Stimulated activated CD8-positive, alpha-beta memory T cell treated with anti-CD3 and anti-CD28 coated beads, Interleukin-15, amount 100 ng/mL, for 24 hours (primary cell): ENCODE results near the gene TEX19.

Experiments used
- DNase-seq: peaks from one replicate; pipeline ENCODE4 v3.0.0-alpha.2; 2020; ENCODE audit warnings: low read depth

TEX19 gene

GRCh38 chr17:82358465-82359350 lies at the start of gene TEX19:
TSS of gene TEX19 (plus strand) at chr17:82359247. CDS start at chr17:82362151, 2,904 bp downstream.
- DNase-seq: no peak

DNA sequence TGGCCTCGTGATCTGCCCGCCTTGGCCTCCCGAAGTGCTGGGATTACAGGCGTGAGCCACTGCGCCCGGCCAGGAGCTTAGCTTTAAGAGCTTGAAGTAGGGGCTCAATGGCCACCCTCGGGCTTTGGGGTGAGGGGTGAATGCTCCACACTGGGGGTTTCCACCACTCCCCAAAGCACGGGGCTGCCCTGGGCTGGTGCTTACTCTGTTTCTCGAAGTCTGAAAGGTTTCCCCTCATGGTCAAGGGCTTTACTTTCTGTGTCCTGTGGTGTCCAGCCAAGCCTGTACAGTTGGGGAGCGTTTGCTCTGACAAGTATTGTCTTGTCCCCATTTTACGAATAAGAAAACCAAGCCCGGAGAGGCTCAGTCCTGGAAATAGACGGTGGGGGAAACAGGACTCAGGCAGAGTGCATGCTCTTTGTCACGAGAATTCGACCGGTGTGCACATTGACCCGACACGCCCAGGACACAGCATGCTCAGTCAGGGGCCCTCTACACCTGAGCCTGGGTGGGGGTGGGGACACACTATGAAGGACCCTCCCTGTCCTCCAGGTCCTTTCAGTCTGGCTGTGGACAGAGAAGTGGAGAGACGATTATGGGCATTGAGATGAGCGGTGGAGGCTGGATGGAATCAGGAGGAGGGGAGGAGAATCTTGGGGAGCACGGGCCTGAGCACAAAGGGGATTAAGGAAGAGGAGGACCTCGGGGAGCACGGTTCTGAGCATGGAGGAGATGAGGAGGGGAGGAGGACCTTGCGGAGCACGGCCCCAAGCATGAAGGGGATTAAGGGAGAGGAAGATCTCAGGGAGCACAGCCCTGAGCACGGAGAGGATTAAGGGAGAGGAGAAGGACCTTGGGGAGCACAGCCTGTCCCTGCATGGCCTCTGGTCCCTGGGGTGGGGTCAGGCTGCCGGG lies 49.1 kb upstream of the TEX19 start:
- DNase-seq: no peak

DNA sequence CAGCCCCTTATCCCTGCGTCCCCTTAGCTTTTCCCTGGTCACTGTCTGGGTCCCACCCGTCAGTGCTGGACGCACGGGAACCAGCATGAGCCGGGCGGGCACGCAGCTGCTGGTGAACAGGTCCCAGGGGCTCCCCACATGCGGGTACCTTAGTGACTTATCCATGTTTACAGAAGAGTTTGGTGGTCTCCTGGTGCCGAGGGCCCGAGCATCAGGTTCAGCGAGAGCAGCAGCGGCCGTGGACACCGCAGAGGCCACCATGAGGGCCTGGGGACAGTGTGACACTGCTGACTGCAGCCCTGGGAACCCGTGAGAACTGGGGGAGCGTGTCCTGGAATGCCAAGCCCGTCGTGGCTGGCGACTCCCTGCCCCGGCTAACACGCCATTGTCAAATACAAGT lies 48.2 kb upstream of the TEX19 start:
- no peak for DNase-seq

GRCh38 chr17:82311971-82312370 lies 47.1 kb upstream of the TEX19 start:
- DNase-seq: no peak

DNA sequence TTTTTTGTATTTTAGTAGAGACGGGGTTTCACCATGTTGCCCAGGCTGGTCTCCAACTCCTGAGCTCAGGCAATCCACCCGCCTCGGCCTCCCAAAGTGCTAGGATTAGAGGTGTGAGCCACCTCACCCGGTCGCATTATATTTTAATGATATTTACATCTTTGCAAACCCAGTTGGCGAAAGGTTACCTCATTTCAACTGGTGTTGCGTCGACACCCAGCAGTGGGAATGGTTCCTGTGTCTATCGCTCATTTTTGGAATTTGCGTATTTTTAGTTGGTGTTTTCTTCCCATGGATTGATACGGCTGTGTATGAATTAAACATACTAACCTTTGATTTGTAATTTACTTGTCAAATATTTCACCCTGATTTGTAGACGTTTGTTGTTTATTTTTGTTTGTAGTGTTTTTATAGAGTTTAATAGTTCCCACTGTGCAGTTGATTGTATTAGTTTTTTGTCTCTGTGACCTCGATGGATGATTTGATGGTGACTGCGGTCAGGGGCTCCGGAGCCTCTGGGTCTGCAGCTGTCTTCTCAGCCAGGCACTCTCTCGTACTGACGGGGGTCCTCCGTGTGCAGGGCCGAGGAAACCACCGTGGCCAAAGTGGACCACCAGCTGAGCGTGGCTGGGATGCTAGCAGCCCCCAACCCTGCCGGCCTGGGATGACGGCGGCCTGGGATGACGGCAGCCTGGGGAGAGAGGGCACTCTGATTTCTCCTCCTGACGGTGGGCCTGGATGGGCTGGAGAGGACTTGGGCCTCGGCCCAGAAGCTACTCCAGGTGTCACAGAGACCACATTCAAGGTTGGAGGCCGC lies 45.6 kb upstream of the TEX19 start:
- DNase-seq: no peak

DNA sequence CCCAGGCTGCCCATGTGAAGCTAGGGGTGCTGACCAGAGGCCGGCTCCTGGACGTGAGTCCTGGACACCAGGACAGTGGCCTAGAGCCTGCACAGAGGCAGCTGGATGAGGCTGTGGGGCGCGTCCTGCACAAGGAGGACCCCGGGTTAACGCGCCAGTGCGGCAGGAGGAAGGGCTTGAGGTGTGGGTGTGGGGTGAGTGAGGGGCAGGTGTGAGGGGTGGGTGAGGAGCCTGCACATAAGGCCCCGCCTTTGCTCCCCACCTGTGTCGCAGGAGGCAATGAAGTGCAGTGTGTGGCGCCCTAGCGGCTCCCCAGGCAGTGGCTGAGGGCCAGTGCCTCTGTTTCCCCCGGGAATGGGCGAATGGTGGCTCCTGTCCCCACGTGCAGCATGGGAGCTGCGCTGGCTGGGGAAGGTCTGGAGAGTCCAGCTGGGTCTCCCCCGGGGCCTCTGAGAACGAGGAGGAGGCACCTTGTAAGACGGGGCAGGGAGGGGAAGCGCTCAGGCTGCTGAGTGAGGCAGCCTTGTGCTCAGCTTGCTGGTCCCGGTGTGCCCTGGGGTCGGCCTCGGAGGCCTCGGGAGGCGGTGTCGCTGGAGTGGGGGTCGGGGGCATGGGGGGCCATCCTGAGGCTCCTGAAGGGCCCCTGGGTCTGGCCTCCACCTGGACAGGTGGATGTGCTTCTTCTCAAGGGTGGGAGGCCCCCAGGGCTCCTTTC lies 44.9 kb upstream of the TEX19 start:
- no peak for DNase-seq

DNA sequence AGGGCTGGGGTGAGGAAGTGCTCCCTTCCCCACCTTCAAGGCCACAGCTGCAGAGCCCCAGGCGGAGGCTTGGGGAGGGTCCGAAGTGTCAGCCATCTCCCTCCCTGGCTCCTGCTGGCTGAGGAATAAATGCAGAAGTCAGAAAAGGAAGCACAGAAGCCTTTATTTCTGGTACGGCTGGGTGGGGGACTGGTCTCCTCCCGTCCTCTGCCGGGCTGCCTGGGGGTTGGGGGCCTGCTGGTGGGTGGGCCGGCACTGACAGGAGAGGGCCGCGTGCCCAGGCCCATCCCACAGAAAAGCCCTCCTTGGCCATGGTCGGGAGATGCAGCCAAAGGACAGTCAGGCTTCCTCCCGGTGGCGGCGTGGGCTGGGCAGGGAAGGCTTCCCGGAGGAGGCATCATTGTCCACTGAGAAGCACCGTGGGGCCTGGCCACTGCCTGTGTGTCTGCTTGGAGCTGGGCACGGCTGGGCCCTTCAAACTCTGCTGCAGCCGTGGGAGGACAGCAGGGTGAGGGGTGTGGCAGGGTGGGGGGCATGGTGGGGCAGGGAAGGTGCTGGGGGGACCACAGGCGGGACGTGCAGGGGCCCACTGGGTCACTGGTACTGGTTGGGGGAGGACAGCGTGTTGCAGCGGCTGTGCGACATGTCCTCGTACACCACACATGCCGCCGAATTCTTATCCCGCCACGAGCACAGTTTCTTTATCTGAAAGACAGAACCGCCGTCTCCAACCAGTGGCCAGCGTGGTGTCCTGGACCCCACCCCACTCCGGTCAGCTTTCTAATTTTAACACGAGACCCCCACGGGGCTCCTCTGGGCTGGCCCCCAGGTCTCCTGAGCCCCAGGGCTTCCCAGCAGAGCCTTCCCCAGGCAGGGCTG lies 44.1 kb upstream of the TEX19 start:
- no peak for DNase-seq

DNA sequence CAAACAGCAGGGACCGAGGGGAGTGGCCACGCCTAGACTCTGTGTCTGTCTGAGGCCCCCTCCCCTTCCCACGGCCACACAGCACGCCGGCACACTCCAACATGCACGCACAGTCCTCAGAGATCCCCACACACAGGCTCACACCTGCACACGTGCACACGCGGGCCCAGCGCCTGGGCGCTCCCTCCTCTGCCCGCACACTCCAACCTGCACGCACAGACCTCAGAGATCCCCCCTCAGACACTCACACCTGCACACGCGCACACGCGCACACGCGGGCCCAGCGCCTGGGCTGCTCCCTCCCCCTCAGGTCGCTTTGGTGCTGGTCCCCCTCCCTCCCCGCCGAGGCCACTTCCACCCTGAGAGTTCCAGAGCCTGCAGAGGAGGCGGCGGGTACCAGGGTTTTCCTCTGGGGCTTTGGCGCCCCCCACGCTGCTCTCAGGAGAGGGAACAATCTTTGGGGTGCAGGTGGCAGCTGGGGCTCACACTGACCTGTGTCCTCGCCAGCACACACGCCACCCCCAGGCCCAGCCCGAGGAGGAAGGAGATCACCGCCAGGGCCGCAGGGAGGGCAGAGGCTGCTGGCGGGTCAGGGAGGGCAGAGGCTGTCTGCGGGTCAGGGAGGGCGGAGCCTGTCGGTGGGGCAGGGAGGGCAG lies 43.2 kb upstream of the TEX19 start:
- no peak for DNase-seq

DNA sequence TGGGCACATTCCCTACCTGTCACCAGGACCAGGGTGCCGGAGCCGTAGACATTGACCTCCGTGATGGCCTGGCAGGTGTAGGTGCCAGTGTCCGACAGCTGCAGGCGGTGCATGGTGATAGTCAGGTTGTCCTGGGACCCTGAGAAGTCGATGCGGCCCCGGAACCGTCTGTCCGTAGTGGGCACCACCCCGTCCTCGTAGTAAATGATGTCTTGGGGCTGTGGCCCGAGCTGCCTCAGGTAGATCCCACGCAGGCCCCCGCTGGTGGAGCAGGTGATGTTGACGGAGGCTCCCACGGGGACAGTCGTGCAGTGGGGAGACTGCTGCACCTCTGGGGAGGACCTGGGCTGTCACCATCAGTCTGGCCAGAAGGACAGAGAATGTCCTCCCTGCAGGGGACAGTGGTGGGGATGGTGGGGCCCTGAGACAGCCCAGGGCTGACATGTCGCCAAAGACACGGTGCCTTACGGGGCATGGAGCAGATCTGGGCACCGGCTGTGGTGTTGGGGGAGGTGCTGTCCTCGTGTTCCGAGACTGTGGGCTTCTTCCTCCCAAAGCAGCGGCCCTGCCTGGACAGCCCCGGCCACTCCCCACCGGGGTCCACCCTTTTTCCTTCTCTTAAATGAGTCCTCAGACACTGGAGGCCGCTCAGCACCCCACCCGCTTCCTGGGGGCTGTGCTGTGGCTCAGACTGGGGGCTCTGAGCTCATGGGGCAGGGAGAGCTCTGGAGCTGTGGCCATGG lies 42.2 kb upstream of the TEX19 start:
- no peak for DNase-seq

DNA sequence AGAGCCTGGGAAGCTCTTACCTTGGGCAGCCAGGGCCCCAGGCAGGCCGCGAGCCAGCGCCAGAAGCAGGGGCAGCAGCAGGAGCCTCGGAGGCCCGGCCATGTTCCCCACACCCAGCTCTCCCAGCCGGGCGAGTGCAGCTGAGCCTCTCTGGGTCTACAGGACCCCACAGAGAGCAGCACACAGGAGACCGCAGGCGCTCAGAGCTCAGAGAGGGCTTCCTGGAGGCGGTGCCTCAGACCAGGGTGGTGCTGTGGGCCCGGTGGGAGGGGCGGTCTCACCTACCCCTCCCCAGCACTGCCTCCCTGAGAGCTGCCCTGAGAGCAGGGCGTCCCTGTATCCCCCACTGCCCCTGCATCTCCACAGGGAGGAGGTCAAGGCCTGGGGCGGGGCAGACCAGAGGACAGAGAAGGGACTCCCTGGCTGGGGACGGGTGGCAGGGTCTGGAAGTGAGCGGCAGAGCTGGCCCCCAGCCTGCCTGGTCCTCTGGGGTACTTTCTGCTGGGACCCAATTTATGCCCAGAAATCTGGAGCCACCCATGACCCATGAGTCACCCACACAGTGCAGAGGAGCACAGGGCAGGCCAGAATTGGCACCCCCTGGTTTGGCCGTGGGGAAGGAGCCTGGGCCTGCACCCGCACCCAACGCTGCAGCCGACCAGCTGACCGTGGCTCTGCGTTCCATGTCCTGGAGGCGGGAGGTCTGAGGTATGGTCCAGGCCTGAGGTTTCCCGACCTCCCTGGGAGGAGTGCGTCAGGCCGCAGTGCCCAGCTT lies 41.5 kb upstream of the TEX19 start, which contains the start of gene CD7:
TSS of gene CD7 (minus strand) at position 215 of the 775 bp plus-strand sequence. CDS start at position 102, 113 bp downstream.
- DNase-seq: no peak

DNA sequence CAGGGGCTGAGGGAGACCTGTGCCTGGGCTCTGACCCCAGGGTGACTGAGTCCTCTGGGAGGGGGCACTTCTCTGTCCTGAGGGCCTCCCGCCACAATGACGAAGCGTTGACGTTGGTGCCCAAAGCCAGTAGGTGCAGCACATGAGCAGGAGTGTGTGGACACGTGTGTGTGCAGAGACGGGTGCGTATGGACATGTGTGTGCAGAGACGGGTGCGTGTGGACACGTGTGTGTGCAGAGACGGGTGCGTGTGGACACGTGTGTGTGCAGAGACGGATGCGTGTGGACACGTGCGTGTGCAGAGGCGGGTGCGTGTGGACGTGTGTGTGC lies 40.9 kb upstream of the TEX19 start:
- no peak for DNase-seq

DNA sequence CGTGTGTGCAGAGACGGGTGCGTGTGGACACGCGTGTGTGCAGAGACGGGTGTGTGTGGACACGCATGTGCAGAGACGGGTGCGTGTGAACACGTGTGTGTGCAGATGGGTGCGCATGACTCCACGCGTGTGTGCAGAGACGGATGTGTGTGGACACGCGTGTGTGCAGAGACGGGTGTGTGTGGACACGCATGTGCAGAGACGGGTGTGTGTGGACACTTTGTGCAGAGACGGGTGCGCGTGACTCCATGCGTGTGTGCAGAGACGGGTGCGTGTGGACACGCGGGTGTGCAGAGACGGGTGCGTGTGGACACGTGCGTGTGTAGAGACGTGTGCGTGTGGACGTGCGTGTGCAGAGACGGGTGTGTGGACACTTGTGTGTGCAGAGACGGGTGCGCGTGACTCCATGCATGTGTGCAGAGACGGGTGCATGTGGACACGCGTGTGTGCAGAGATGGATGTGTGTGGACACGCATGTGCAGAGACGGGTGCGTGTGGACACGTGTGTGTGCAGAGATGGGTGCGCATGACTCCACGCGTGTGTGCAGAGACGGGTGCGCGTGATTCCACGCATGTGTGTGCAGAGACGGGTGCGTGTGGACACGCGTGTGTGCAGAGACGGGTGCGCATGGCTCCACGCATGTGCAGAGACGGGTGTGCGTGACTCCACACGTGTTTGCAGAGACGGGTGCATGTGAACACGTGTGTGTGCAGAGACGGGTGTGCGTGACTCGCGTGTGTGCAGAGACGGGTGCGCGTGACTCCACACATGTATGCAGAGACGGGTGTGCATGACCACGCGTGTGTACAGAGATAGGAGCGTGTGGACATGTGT lies 40.1 kb upstream of the TEX19 start:
- DNase-seq: no peak

GRCh38 chr17:82319619-82320062 lies 39.4 kb upstream of the TEX19 start:
- DNase-seq: no peak

DNA sequence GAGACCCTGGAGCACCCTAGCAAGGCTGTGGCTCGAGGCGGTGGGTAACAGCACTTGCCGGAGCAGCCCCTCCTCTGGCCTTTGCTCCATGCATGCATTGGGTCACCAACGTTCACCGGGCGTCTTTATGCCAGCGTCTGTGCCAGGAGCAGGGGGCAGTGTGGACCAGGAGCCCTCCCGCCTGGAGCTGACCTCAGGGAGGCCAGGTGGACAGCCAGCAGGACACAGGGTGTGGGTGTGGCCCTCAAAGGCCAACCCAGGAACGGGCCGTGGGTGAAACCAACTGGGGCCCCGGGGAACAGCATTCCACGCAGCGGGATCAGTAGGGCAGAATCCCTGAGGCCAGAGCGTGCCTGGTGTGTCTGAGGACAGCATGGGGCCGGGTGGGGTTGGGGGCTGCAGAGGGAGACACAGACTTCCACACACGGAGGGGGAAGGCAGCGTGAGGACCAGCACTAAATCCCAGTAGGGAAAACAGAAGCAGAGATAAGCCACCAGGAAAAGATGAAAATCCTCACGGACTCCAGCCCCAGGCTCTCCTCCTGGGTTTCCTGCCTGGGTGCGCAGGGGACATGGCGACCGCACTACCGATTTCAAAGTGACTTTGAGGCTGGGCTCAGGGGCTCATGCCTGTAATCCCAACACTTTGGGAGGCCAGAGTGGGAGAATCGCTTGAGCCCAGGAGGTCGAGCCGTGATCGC lies 38.8 kb upstream of the TEX19 start:
- no peak for DNase-seq

- peak; percentile 49 for DNase-seq
These were observed 37.8 kb upstream of the TEX19 start for GRCh38 chr17:82320956-82321927.
